ENCODE data around the gene LEF1. TPM values are rescaled to one million over a fixed set of nuclear protein-coding genes. Genes with fewer than 3 reads are reported as not detected.

The LEF1 gene
- total RNA-seq, 1 experiment from 2014 or later: 0.79 TPM

DNA sequence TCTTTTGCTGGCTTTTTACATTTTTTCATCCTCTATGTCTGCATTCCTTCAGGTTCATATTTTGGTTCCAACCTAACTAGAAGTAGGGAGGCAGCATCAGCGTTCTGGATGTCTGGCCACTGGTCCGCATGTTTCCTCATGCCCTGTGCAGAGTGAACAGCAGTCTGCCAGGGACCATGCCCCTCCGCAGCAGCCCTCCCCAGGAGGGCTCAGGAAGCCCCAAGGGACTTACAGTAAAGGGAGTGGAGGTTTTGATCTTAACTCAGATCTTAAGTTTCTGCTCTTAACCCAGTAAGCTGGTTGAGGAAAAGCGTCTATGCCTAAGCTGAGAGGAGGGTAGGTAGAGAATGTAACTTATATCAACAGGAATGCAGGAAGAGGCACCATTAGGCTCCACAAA lies 45.0 kb upstream of the LEF1 start:
- H3K9me2 ChIP-seq (ENCODE audit: insufficient read depth): no peaks in the 10 kb centered on the region
- H3K79me2 ChIP-seq (ENCODE audit: insufficient read depth, low read length): no peaks in the 10 kb centered on the region
- no peak overlapping the region for H3K4me2 ChIP-seq (ENCODE audit: low read length)
- TF ChIP-seq FOSL1 (IDR thresholded peaks at IDR 0.05; ENCODE audit: low read depth) (no peak), ELF1 (IDR thresholded peaks at IDR 0.05; ENCODE audit: borderline replicate concordance, low read depth) (no peak), EZH2 (IDR thresholded peaks at IDR 0.05) (no peak), EZH2phosphoT487 (IDR thresholded peaks at IDR 0.05; ENCODE audit: borderline replicate concordance) (no peak)
- TF ChIP-seq, protein P1, sequence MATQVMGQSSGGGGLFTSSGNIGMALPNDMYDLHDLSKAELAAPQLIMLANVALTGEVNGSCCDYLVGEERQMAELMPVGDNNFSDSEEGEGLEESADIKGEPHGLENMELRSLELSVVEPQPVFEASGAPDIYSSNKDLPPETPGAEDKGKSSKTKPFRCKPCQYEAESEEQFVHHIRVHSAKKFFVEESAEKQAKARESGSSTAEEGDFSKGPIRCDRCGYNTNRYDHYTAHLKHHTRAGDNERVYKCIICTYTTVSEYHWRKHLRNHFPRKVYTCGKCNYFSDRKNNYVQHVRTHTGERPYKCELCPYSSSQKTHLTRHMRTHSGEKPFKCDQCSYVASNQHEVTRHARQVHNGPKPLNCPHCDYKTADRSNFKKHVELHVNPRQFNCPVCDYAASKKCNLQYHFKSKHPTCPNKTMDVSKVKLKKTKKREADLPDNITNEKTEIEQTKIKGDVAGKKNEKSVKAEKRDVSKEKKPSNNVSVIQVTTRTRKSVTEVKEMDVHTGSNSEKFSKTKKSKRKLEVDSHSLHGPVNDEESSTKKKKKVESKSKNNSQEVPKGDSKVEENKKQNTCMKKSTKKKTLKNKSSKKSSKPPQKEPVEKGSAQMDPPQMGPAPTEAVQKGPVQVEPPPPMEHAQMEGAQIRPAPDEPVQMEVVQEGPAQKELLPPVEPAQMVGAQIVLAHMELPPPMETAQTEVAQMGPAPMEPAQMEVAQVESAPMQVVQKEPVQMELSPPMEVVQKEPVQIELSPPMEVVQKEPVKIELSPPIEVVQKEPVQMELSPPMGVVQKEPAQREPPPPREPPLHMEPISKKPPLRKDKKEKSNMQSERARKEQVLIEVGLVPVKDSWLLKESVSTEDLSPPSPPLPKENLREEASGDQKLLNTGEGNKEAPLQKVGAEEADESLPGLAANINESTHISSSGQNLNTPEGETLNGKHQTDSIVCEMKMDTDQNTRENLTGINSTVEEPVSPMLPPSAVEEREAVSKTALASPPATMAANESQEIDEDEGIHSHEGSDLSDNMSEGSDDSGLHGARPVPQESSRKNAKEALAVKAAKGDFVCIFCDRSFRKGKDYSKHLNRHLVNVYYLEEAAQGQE (IDR thresholded peaks at IDR 0.05; ENCODE audit: low read depth): no peak
- TF ChIP-seq, protein P2, sequence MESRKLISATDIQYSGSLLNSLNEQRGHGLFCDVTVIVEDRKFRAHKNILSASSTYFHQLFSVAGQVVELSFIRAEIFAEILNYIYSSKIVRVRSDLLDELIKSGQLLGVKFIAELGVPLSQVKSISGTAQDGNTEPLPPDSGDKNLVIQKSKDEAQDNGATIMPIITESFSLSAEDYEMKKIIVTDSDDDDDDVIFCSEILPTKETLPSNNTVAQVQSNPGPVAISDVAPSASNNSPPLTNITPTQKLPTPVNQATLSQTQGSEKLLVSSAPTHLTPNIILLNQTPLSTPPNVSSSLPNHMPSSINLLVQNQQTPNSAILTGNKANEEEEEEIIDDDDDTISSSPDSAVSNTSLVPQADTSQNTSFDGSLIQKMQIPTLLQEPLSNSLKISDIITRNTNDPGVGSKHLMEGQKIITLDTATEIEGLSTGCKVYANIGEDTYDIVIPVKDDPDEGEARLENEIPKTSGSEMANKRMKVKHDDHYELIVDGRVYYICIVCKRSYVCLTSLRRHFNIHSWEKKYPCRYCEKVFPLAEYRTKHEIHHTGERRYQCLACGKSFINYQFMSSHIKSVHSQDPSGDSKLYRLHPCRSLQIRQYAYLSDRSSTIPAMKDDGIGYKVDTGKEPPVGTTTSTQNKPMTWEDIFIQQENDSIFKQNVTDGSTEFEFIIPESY (IDR thresholded peaks at IDR 0.05; ENCODE audit: extremely low read depth, insufficient replicate concordance, low read length): no peak
- TF ChIP-seq, protein P3, sequence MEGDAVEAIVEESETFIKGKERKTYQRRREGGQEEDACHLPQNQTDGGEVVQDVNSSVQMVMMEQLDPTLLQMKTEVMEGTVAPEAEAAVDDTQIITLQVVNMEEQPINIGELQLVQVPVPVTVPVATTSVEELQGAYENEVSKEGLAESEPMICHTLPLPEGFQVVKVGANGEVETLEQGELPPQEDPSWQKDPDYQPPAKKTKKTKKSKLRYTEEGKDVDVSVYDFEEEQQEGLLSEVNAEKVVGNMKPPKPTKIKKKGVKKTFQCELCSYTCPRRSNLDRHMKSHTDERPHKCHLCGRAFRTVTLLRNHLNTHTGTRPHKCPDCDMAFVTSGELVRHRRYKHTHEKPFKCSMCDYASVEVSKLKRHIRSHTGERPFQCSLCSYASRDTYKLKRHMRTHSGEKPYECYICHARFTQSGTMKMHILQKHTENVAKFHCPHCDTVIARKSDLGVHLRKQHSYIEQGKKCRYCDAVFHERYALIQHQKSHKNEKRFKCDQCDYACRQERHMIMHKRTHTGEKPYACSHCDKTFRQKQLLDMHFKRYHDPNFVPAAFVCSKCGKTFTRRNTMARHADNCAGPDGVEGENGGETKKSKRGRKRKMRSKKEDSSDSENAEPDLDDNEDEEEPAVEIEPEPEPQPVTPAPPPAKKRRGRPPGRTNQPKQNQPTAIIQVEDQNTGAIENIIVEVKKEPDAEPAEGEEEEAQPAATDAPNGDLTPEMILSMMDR (IDR thresholded peaks at IDR 0.05 in 2 of 3, conservative IDR thresholded peaks at IDR 0.05 in 1 of 3; ENCODE audit: borderline replicate concordance in 1 of 3, insufficient read depth in 1 of 3, low read depth in 2 of 3, low read length in 2 of 3): no peak
- no peak overlapping the region for H3K9ac ChIP-seq (ENCODE audit: low read length)
- POLR2A ChIA-PET: interaction anchor here (0.7 kb wide), 1 partner anchor 321 kb away, joined by 3 read pairs; no protein-coding TSS in a partner anchor
- CTCF ChIA-PET: no interaction called here
- no peak for ATAC-seq
- H4K20me1 ChIP-seq (ENCODE audit: insufficient read depth): no peaks in the 10 kb centered on the region
- intact Hi-C loops (cut with micrococcal nuclease): no loop called here
- H3K9me3 ChIP-seq (ENCODE audit: control insufficient read depth in 1 of 2, insufficient read depth in 1 of 2, low read depth in 1 of 2, low read length in 2 of 2): no peaks in the 10 kb centered on the region
- H3K36me3 ChIP-seq (ENCODE audit: control insufficient read depth in 1 of 2, insufficient read depth in 2 of 2, low read length in 2 of 2): no peaks in the 10 kb centered on the region
- BruUV-seq (replicated peaks): no TSS peak
- DNase-seq (ENCODE audit: low read depth, low spot score): no peak
- RAD21 ChIA-PET (ENCODE audit: low non-redundant PET in 1 of 2, low total read pairs in 2 of 2, uncharacterized antibody in 2 of 2, unreplicated experiment in 2 of 2): no interaction called here
- no peaks in the 10 kb centered on the region for H3K4me1 ChIP-seq (ENCODE audit: control insufficient read depth in 1 of 2, insufficient read depth in 2 of 2, low read length in 2 of 2)
- no peak overlapping the region for H3K27ac ChIP-seq (ENCODE audit: low read depth, low read length)
- no peaks in the 10 kb centered on the region for H3K27me3 ChIP-seq (ENCODE audit: insufficient read depth, low read length)
- no peak overlapping the region for H3K4me3 ChIP-seq (replicated peaks in 1 of 2; ENCODE audit: low read depth in 1 of 2, low read length in 2 of 2)
- H2AFZ ChIP-seq (ENCODE audit: low read depth, low read length, poor library complexity, severe bottlenecking): no peak overlapping the region
